Measurements from ENCODE around the gene GPR162.
A peak's percentile ranks its signal among the peaks of the same experiment; 100 is the strongest.

The GPR162 gene

DNA sequence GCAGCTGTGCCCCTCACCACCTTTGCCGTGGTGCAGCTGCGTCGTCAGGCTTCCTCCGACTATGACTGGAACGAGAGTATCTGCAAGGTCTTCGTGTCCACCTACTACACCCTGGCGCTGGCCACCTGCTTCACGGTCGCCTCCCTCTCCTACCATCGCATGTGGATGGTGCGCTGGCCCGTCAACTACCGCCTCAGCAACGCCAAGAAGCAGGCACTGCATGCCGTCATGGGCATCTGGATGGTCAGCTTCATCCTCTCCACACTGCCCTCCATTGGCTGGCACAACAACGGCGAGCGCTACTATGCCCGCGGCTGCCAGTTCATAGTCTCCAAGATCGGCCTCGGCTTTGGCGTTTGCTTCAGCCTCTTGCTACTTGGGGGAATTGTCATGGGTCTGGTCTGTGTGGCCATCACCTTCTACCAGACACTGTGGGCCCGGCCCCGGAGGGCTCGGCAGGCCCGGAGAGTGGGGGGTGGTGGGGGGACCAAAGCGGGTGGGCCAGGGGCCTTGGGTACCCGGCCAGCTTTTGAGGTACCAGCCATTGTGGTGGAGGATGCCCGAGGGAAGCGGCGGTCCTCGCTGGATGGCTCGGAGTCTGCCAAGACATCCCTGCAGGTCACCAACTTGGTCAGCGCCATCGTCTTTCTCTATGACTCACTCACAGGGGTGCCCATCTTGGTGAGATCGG lies 2.6 kb downstream of the GPR162 start:
- Histone ChIP-seq H3F3A (ENCODE audit: insufficient read depth, low read length) (no peaks in the 10 kb centered on the region), H3K4me1 (ENCODE audit: insufficient read depth, low read length, severe bottlenecking) (peaks cover 6% of the 10 kb centered on the region), H3K4me2 (ENCODE audit: low read length) (no peak overlapping the region), H3K9me2 (ENCODE audit: low read depth, low read length) (no peaks in the 10 kb centered on the region), H3K79me2 (ENCODE audit: insufficient read depth, low read length) (no peaks in the 10 kb centered on the region), H3K4me3 (ENCODE audit: low read depth, low read length, poor library complexity, severe bottlenecking) (no peak overlapping the region), H3K27ac (ENCODE audit: low read depth, low read length, poor library complexity, severe bottlenecking) (no peak overlapping the region), H4K20me1 (ENCODE audit: insufficient read depth, low read length) (no peaks in the 10 kb centered on the region), H2AFZ (ENCODE audit: low read length) (no peak overlapping the region), H3K9ac (ENCODE audit: low read length) (no peak overlapping the region), H3K9me3 (ENCODE audit: low read length) (no peaks in the 10 kb centered on the region), H3K36me3 (ENCODE audit: insufficient read depth, low read length) (no peaks in the 10 kb centered on the region), H3K27me3 (ENCODE audit: insufficient read depth, low read length) (peaks cover 5% of the 10 kb centered on the region; the same call in 1 of the 2 replicates)
- TF ChIP-seq, protein P1, sequence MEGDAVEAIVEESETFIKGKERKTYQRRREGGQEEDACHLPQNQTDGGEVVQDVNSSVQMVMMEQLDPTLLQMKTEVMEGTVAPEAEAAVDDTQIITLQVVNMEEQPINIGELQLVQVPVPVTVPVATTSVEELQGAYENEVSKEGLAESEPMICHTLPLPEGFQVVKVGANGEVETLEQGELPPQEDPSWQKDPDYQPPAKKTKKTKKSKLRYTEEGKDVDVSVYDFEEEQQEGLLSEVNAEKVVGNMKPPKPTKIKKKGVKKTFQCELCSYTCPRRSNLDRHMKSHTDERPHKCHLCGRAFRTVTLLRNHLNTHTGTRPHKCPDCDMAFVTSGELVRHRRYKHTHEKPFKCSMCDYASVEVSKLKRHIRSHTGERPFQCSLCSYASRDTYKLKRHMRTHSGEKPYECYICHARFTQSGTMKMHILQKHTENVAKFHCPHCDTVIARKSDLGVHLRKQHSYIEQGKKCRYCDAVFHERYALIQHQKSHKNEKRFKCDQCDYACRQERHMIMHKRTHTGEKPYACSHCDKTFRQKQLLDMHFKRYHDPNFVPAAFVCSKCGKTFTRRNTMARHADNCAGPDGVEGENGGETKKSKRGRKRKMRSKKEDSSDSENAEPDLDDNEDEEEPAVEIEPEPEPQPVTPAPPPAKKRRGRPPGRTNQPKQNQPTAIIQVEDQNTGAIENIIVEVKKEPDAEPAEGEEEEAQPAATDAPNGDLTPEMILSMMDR (IDR thresholded peaks at IDR 0.05; ENCODE audit: low read length) = no peak
- TF ChIP-seq EZH2 (IDR thresholded peaks at IDR 0.05; ENCODE audit: borderline replicate concordance, low read length) = no peak

DNA sequence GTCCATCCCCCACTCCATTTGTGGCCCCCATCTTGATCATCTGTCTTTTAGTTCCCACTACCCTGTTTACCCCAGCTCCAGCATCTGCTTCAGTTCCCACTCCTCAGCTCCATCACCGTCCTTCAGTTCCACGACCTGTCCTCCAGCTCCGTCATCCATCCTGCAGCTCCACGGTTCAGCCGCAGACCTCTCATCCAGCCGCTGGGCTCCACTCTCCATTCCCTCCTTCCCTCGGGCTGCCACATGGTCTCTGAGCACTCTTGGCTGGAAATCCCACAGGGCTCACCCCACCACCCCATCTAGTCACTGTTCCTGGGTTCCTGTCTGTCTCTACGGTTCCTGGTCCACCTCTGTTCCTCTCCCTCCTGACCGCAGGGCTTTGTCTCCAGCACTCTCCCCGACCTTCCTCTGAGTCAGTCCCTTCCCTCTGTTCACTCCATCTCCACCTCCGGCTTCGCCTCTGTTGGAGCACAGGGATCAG lies 3.3 kb downstream of the GPR162 start:
- Histone ChIP-seq H2AFZ (ENCODE audit: low read length) (no peak overlapping the region), H3K4me1 (ENCODE audit: insufficient read depth, low read length, severe bottlenecking) (peaks cover 6% of the 10 kb centered on the region), H3K9me3 (ENCODE audit: low read length) (no peaks in the 10 kb centered on the region), H3K36me3 (ENCODE audit: insufficient read depth, low read length) (no peaks in the 10 kb centered on the region), H3K9me2 (ENCODE audit: low read depth, low read length) (no peaks in the 10 kb centered on the region), H3K4me2 (ENCODE audit: low read length) (no peak overlapping the region), H3K27me3 (ENCODE audit: insufficient read depth, low read length) (peaks cover 5% of the 10 kb centered on the region; the same call in 1 of the 2 replicates), H3K9ac (ENCODE audit: low read length) (no peak overlapping the region), H3K4me3 (ENCODE audit: low read depth, low read length, poor library complexity, severe bottlenecking) (no peak overlapping the region), H3K79me2 (ENCODE audit: insufficient read depth, low read length) (no peaks in the 10 kb centered on the region), H4K20me1 (ENCODE audit: insufficient read depth, low read length) (no peaks in the 10 kb centered on the region), H3K27ac (ENCODE audit: low read depth, low read length, poor library complexity, severe bottlenecking) (no peak overlapping the region), H3F3A (ENCODE audit: insufficient read depth, low read length) (no peaks in the 10 kb centered on the region)
- TF ChIP-seq, protein P1 (IDR thresholded peaks at IDR 0.05; ENCODE audit: low read length) = no peak
- no peak for TF ChIP-seq EZH2 (IDR thresholded peaks at IDR 0.05; ENCODE audit: borderline replicate concordance, low read length)

DNA sequence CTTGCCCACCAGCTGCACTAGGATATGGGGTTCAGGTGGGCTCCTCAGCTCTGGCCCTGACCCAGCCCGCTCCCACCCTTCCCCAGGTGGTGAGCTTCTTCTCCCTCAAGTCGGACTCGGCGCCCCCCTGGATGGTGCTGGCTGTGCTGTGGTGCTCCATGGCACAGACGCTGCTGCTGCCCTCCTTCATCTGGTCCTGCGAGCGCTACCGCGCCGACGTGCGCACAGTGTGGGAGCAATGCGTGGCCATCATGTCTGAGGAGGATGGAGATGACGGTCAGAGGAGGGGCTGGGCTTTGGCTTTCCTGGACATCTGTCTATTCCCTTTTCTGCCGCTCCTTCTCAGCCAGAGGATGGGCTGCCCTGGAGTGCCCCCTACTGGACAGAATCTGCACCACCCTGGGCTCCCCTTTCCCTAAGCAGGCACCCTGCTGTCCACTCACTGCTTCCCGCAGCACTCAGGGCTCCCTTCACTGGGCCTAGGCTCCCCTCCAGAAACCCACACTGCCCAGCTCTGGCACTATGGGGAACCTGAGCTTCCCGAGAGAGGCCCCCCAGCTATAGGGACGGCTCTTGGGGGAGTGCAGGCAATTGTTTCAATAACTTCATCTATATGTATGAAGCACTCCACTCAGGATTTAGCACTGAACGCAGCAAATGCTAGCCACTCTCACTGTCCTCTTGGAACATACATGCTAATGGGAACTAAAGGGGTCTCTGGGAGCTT lies 3.9 kb downstream of the GPR162 start:
- Histone ChIP-seq H3K9me2 (ENCODE audit: low read depth, low read length) (no peaks in the 10 kb centered on the region), H3K9ac (ENCODE audit: low read length) (no peak overlapping the region), H3K4me1 (ENCODE audit: insufficient read depth, low read length, severe bottlenecking) (peaks cover 6% of the 10 kb centered on the region), H3K27ac (ENCODE audit: low read depth, low read length, poor library complexity, severe bottlenecking) (no peak overlapping the region), H3K79me2 (ENCODE audit: insufficient read depth, low read length) (no peaks in the 10 kb centered on the region), H3K4me3 (ENCODE audit: low read depth, low read length, poor library complexity, severe bottlenecking) (no peak overlapping the region), H2AFZ (ENCODE audit: low read length) (no peak overlapping the region), H3K36me3 (ENCODE audit: insufficient read depth, low read length) (no peaks in the 10 kb centered on the region), H3F3A (ENCODE audit: insufficient read depth, low read length) (no peaks in the 10 kb centered on the region), H3K27me3 (ENCODE audit: insufficient read depth, low read length) (peaks cover 5% of the 10 kb centered on the region; the same call in 1 of the 2 replicates), H4K20me1 (ENCODE audit: insufficient read depth, low read length) (no peaks in the 10 kb centered on the region), H3K4me2 (ENCODE audit: low read length) (no peak overlapping the region), H3K9me3 (ENCODE audit: low read length) (no peaks in the 10 kb centered on the region)
- TF ChIP-seq EZH2 (IDR thresholded peaks at IDR 0.05; ENCODE audit: borderline replicate concordance, low read length) = no peak
- TF ChIP-seq, protein P1 (IDR thresholded peaks at IDR 0.05; ENCODE audit: low read length) = peak; percentile 86

All from OCI-LY1 (cell line).